ENCODE data around the gene NOSTRIN. TPM values are rescaled to one million over a fixed set of nuclear protein-coding genes. Genes with fewer than 3 reads are reported as not detected.

Gene NOSTRIN
- polyA plus RNA-seq, 1 donor (not counting 4 experiments of a cell fraction or from before 2014, with no cell fraction given), result not detected

DNA sequence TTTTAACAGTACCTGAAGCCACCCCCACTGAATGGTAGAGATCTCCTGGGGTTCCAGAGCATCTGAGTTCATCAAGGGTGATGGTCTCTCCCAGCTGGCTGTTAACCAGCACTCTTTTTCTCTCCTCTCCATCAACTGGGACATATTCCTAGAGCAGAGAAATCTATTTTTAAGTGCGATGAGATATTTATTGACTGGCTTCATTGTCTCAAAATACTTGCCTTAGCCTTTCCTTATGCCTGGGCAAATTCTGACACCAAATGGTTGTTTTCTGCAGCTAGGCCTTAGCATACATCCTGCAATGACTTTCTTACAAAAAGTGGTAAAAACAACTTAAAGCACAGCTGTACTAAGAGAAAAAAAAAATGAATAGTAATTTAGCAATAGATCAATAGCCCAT is 19.6 kb downstream of the NOSTRIN start:
- Histone ChIP-seq H3K9me3 (ENCODE audit: control insufficient read depth, low read depth, low read length) (no peaks in the 10 kb centered on the region), H3K4me2 (ENCODE audit: control insufficient read depth, extremely low read depth, insufficient read depth, low read depth, low read length) (no peak overlapping the region), H2AFZ (ENCODE audit: control insufficient read depth, low read length) (no peak overlapping the region), H3K27me3 (ENCODE audit: control insufficient read depth, extremely low read depth, insufficient read depth, low read length) (no peaks in the 10 kb centered on the region), H3K9me1 (ENCODE audit: control insufficient read depth, extremely low read depth, insufficient read depth, low read length) (no peaks in the 10 kb centered on the region), H3K9ac (ENCODE audit: control insufficient read depth, extremely low read depth, insufficient read depth, low read length) (no peak overlapping the region), H3K79me2 (ENCODE audit: control insufficient read depth, insufficient read depth, low read length) (no peaks in the 10 kb centered on the region), H3K27ac (ENCODE audit: control insufficient read depth, insufficient read depth, low read length) (no peak overlapping the region), H3K4me1 (ENCODE audit: control insufficient read depth, extremely low read depth, insufficient read depth, low read length) (no peaks in the 10 kb centered on the region), H3K4me3 (ENCODE audit: control insufficient read depth in 2 of 3, extremely low read depth in 1 of 3, insufficient read depth in 2 of 3, low read depth in 1 of 3, low read length in 3 of 3) (no peak overlapping the region), H4K20me1 (ENCODE audit: control insufficient read depth, extremely low read depth, insufficient read depth, low read length) (no peaks in the 10 kb centered on the region), H3K36me3 (ENCODE audit: control insufficient read depth in 2 of 2, extremely low read depth in 1 of 2, insufficient read depth in 2 of 2, low read length in 2 of 2) (no peaks in the 10 kb centered on the region)
- dilution Hi-C loops (cut with MboI; ENCODE audit: extremely low pct_ligation_motif_present, low sequenced_read_pairs), result no loop called here
- TF ChIP-seq, protein P1, sequence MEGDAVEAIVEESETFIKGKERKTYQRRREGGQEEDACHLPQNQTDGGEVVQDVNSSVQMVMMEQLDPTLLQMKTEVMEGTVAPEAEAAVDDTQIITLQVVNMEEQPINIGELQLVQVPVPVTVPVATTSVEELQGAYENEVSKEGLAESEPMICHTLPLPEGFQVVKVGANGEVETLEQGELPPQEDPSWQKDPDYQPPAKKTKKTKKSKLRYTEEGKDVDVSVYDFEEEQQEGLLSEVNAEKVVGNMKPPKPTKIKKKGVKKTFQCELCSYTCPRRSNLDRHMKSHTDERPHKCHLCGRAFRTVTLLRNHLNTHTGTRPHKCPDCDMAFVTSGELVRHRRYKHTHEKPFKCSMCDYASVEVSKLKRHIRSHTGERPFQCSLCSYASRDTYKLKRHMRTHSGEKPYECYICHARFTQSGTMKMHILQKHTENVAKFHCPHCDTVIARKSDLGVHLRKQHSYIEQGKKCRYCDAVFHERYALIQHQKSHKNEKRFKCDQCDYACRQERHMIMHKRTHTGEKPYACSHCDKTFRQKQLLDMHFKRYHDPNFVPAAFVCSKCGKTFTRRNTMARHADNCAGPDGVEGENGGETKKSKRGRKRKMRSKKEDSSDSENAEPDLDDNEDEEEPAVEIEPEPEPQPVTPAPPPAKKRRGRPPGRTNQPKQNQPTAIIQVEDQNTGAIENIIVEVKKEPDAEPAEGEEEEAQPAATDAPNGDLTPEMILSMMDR (optimal IDR thresholded peaks at IDR 0.05 in 1 of 3, IDR thresholded peaks at IDR 0.05 in 1 of 3, conservative IDR thresholded peaks at IDR 0.05 in 1 of 3; ENCODE audit: extremely low read depth in 1 of 3, insufficient read depth in 2 of 3, low read length in 3 of 3), result no peak
- TF ChIP-seq EZH2 (IDR thresholded peaks at IDR 0.05; ENCODE audit: low read length), result no peak
- DNase-seq (ENCODE audit: low read depth, low spot score) (no peak), FAIRE-seq (no peak)

DNA sequence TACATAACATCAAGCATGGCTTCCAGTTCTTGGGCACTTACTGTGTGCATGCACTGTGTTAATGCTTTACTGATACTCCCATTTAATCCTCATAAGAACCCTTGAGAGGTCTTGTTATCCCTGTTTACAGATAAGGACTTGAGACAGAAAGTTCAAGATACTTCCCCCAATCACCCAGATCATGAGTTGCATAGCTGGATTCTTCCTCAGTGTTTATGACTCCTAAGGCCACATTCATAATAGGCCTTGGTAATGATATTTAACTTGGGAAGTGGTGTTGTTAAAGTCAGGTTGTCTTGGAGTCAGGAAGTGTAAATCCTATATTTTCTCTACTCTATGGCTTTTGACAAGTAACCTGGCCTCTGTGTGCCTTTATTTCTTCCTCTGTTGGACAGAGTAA is 22.7 kb downstream of the NOSTRIN start:
- Histone ChIP-seq H3K4me3 (ENCODE audit: control insufficient read depth in 2 of 3, extremely low read depth in 1 of 3, insufficient read depth in 2 of 3, low read depth in 1 of 3, low read length in 3 of 3) (no peak overlapping the region), H3K27ac (ENCODE audit: control insufficient read depth, insufficient read depth, low read length) (no peak overlapping the region), H3K9ac (ENCODE audit: control insufficient read depth, extremely low read depth, insufficient read depth, low read length) (no peak overlapping the region), H3K36me3 (ENCODE audit: control insufficient read depth in 2 of 2, extremely low read depth in 1 of 2, insufficient read depth in 2 of 2, low read length in 2 of 2) (no peaks in the 10 kb centered on the region), H3K4me2 (ENCODE audit: control insufficient read depth, extremely low read depth, insufficient read depth, low read depth, low read length) (no peak overlapping the region), H3K27me3 (ENCODE audit: control insufficient read depth, extremely low read depth, insufficient read depth, low read length) (no peaks in the 10 kb centered on the region), H4K20me1 (ENCODE audit: control insufficient read depth, extremely low read depth, insufficient read depth, low read length) (no peaks in the 10 kb centered on the region), H3K79me2 (ENCODE audit: control insufficient read depth, insufficient read depth, low read length) (no peaks in the 10 kb centered on the region), H3K4me1 (ENCODE audit: control insufficient read depth, extremely low read depth, insufficient read depth, low read length) (no peaks in the 10 kb centered on the region), H2AFZ (ENCODE audit: control insufficient read depth, low read length) (no peak overlapping the region), H3K9me1 (ENCODE audit: control insufficient read depth, extremely low read depth, insufficient read depth, low read length) (no peaks in the 10 kb centered on the region), H3K9me3 (ENCODE audit: control insufficient read depth, low read depth, low read length) (no peaks in the 10 kb centered on the region)
- dilution Hi-C loops (cut with MboI; ENCODE audit: extremely low pct_ligation_motif_present, low sequenced_read_pairs), result no loop called here
- no peak for FAIRE-seq
- no peak for DNase-seq (ENCODE audit: low read depth, low spot score)
- TF ChIP-seq EZH2 (IDR thresholded peaks at IDR 0.05; ENCODE audit: low read length), result no peak
- TF ChIP-seq, protein P1 (optimal IDR thresholded peaks at IDR 0.05 in 1 of 3, IDR thresholded peaks at IDR 0.05 in 1 of 3, conservative IDR thresholded peaks at IDR 0.05 in 1 of 3; ENCODE audit: extremely low read depth in 1 of 3, insufficient read depth in 2 of 3, low read length in 3 of 3), result no peak

All from keratinocyte (primary cell).